Mesodermal cell (in vitro differentiated cells): ENCODE results near the gene FLRT2.

ENCODE experiments used
- H3K27ac ChIP-seq: 2 replicates; pipeline ENCODE4 v1.7.0; 2013; ENCODE audit warnings: mild to moderate bottlenecking, low read depth, low read length, moderate library complexity; ENCODE audit not compliant: severe bottlenecking
- H3K36me3 ChIP-seq: 2 replicates; pipeline ENCODE4 v1.7.1; 2013; ENCODE audit warnings: mild to moderate bottlenecking, low read length, moderate library complexity; ENCODE audit not compliant: control insufficient read depth, insufficient read depth
- H3K4me1 ChIP-seq: one replicate; pipeline ENCODE4 v1.7.1; 2013; ENCODE audit warnings: mild to moderate bottlenecking, low read length; ENCODE audit not compliant: insufficient read depth, control insufficient read depth, poor library complexity, severe bottlenecking
- H3K4me3 ChIP-seq: 2 replicates; pipeline ENCODE4 v1.7.0; 2013; ENCODE audit warnings: low read length, control low read depth, mild to moderate bottlenecking; ENCODE audit not compliant: insufficient read depth, poor library complexity, severe bottlenecking; ENCODE audit errors: extremely low read depth
- H3K9me3 ChIP-seq: 2 replicates; pipeline ENCODE4 v1.7.1; 2013; ENCODE audit warnings: mild to moderate bottlenecking, low read length, moderate library complexity; ENCODE audit not compliant: control insufficient read depth
- WGBS, 2 experiments: methylation state at CpG; one replicate each; pipeline ENCODE4 v1.1.5; 2013; ENCODE audit warnings: missing lambda C conversion rate in 2 of 2; ENCODE audit not compliant: insufficient coverage in 2 of 2; 5-methylcytosine and 5-hydroxymethylcytosine counted together

FLRT2 gene

DNA sequence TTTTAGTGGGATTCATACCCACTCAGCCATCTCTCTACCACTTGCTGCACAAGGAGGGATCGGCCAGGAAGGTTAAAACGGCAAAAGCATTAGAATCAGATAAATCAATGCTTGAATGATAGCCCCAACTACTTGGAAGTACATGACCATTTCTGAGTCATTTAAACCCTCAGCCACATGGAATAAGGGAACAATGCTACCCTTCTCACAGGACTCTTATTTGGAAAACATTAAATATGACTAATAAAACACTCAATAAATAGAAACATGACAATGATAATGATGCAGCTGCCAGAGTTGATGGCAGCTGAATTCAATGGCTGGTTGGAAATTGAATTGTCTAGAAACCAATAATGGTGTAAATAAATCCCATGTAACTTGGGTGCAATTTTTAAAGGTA is 165.4 kb downstream of the FLRT2 start:
- Histone ChIP-seq H3K9me3 (no peaks in the 10 kb centered on the region), H3K36me3 (no peaks in the 10 kb centered on the region), H3K4me3 (no peak overlapping the region), H3K27ac (no peak overlapping the region), H3K4me1 (no peaks in the 10 kb centered on the region)
- 100% methylated on average over 1 of the region's 2 CpGs; no CpG with 5 or more reads in 1 of the 2 experiments for WGBS, 2 experiments

DNA sequence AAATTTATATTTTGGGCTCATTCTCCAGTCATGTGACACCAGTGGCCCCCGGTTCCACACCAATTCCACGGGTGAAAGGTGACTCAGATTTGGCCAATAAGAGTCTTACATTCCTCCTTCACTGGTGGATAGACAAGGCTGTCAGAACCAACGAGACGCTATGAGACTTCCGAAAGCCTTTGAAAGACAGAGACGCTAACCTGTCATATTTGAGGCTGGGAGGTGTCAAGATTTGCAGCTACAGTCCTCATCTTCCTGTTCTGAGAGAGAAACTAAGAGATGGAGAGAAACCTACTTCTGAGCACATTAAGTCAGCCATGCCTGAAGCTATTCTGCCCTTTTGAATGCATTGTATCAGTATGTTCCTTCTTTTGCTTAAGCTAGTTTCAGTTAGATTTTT is 171.2 kb downstream of the FLRT2 start:
- Histone ChIP-seq H3K27ac (no peak overlapping the region), H3K4me1 (peaks cover 7% of the 10 kb centered on the region), H3K4me3 (no peak overlapping the region), H3K36me3 (no peaks in the 10 kb centered on the region), H3K9me3 (no peaks in the 10 kb centered on the region)
- 68 to 88% methylated on average over 3 to 6 of the region's 6 CpGs for WGBS, 2 experiments

DNA sequence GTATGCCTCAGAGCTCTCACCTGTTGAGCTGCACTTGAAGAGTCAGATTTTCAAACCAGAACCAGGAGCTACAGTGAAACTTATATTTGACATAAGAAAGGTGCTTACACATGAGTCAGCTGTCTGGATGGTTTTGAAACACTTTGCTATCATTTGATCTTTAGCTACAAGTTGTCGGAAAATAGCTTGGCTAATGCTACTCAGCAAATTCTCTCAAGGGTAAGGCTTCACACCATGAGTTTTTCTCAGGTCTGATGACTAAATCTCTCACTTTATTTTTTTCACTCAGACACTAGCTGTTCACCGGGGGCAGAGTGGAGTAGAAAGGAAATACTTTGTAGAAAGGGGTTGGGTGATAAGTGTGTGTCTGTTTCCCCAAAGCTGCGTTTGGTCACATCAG is 171.8 kb downstream of the FLRT2 start:
- Histone ChIP-seq H3K36me3 (no peaks in the 10 kb centered on the region), H3K4me1 (peaks cover 7% of the 10 kb centered on the region), H3K9me3 (no peaks in the 10 kb centered on the region), H3K4me3 (no peak overlapping the region), H3K27ac (peak overlapping the region; percentile 36)
- WGBS, 2 experiments = 67 to 71% methylated on average over 1 to 2 of the region's 3 CpGs

DNA sequence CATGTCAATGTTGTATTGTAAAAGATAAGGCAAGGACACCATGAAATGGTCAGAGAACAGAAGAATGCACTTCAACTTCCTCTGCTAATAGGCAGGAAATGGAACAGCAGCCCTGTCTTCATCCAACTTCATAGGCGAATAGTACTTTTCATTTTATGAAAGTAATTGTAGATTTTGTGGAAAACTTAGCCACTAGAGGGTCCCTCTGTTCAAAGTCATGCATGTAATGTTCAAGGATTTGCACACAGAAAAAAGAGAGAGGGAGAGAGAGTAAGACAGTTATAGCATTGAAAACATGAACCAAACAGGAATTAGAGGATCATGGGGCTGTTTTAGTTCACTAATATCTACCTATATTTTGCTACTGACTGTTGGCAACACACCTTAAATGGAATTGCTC is 172.2 kb downstream of the FLRT2 start:
- 100% methylated on average over 1 of the region's 1 CpG; no CpG with 5 or more reads in 1 of the 2 experiments for WGBS, 2 experiments
- H3K36me3 ChIP-seq = no peaks in the 10 kb centered on the region
- H3K9me3 ChIP-seq = no peaks in the 10 kb centered on the region
- H3K4me1 ChIP-seq = peaks cover 7% of the 10 kb centered on the region
- H3K27ac ChIP-seq = peak overlapping the region; percentile 36
- no peak overlapping the region for H3K4me3 ChIP-seq

DNA sequence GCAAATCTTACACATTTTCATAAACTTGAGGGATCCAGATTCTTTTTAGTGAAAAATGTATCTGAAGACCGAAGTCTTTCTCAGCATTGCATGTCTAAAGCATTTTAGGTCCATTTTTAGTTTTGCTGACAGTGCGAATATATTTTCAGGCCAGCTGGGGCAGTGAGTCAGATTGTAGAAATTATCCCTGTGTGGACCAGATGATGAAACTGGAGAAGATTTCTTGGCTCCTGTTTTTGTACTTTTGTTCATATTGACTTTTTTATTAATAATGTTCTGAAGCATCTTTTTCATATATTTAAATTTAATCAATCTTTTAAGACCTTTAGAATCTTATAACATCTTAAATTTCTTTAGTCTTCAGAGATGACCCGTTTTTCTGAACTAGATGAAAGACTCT is 173.1 kb downstream of the FLRT2 start:
- Histone ChIP-seq H3K4me3 (no peak overlapping the region), H3K27ac (no peak overlapping the region), H3K4me1 (peaks cover 7% of the 10 kb centered on the region), H3K36me3 (no peaks in the 10 kb centered on the region), H3K9me3 (no peaks in the 10 kb centered on the region)
- 83 to 94% methylated on average over 2 of the region's 3 CpGs for WGBS, 2 experiments
